ENCODE data around the gene PELI2.

Gene PELI2

GRCh38 chr14:56208520-56208919 lies 90.3 kb downstream of the PELI2 start:
- FAIRE-seq: no peak

- no peak for FAIRE-seq
These were observed 92.4 kb downstream of the PELI2 start for GRCh38 chr14:56210571-56210970.

GRCh38 chr14:56211084-56211483 lies 92.9 kb downstream of the PELI2 start:
- FAIRE-seq: no peak

GRCh38 chr14:56211844-56212243 lies 93.6 kb downstream of the PELI2 start:
- FAIRE-seq: no peak

- FAIRE-seq: no peak
These were observed 94.3 kb downstream of the PELI2 start for GRCh38 chr14:56212521-56212920.

- FAIRE-seq: no peak
These were observed 95.1 kb downstream of the PELI2 start for GRCh38 chr14:56213306-56213705.

GRCh38 chr14:56215180-56215579 lies 97.0 kb downstream of the PELI2 start:
- no peak for FAIRE-seq

- FAIRE-seq: no peak
These were observed 98.6 kb downstream of the PELI2 start for GRCh38 chr14:56216626-56217379.

GRCh38 chr14:56217380-56218045 lies 99.3 kb downstream of the PELI2 start:
- FAIRE-seq: no peak

- FAIRE-seq: no peak
These were observed 101.6 kb downstream of the PELI2 start for GRCh38 chr14:56219666-56220413.

- FAIRE-seq: no peak
These were observed 103.3 kb downstream of the PELI2 start for GRCh38 chr14:56221382-56222128.

GRCh38 chr14:56224229-56224628 lies 106.0 kb downstream of the PELI2 start:
- no peak for FAIRE-seq

- FAIRE-seq: no peak
These were observed 106.8 kb downstream of the PELI2 start for GRCh38 chr14:56224691-56225681.

GRCh38 chr14:56235388-56235787 lies 117.2 kb downstream of the PELI2 start:
- no peak for FAIRE-seq

GRCh38 chr14:56237398-56237797 lies 119.2 kb downstream of the PELI2 start:
- FAIRE-seq: no peak

- no peak for FAIRE-seq
These were observed 123.2 kb downstream of the PELI2 start for GRCh38 chr14:56241461-56241860.

- FAIRE-seq: no peak
These were observed 124.9 kb downstream of the PELI2 start for GRCh38 chr14:56243110-56243509.

GRCh38 chr14:56244138-56244789 lies 126.1 kb downstream of the PELI2 start:
- FAIRE-seq: no peak

GRCh38 chr14:56247495-56248200 lies 129.4 kb downstream of the PELI2 start:
- FAIRE-seq: no peak

GRCh38 chr14:56248442-56248841 lies 130.2 kb downstream of the PELI2 start:
- no peak for FAIRE-seq

Measured in colon (tissue), 2 donors.